ENCODE data around the gene FAM118A. TPM values are rescaled to one million over a fixed set of nuclear protein-coding genes. Genes with fewer than 3 reads are reported as not detected.

FAM118A gene
- total RNA-seq, 1 experiment from 2014 or later: 14.6 TPM

Other genes with a start within 250 kb of the FAM118A start
- gene NUP50, start 146.0 kb upstream of the FAM118A start, total RNA-seq (2014; rRNA removed; shearing (Covaris generic); ENCODE audit: low replicate concordance): 56.5 and 68.1 TPM in 2 replicates
- gene KIAA0930, start 69.0 kb upstream of the FAM118A start, total RNA-seq (2014; rRNA removed; shearing (Covaris generic); ENCODE audit: low replicate concordance): 102 and 131 TPM in 2 replicates
- gene UPK3A, start 25.0 kb upstream of the FAM118A start, total RNA-seq (2014; rRNA removed; shearing (Covaris generic); ENCODE audit: low replicate concordance): 2.1 and 5.9 TPM in 2 replicates
- 0.27 and 2.5 TPM in 2 replicates for gene SMC1B, start 103.7 kb downstream of the FAM118A start, total RNA-seq (2014; rRNA removed; shearing (Covaris generic); ENCODE audit: low replicate concordance)
- 1.6 and 5.3 TPM in 2 replicates for gene RIBC2, start 103.8 kb downstream of the FAM118A start, total RNA-seq (2014; rRNA removed; shearing (Covaris generic); ENCODE audit: low replicate concordance)
- 67.6 and 85.4 TPM in 2 replicates for gene FBLN1, start 192.9 kb downstream of the FAM118A start, total RNA-seq (2014; rRNA removed; shearing (Covaris generic); ENCODE audit: low replicate concordance)

Measured in Caki2 (cell line).